ENCODE results near the gene PHACTR3. TPM values are rescaled to one million over a fixed set of nuclear protein-coding genes. Genes with fewer than 3 reads are reported as not detected.

The PHACTR3 gene
- total RNA-seq, 4 donors from 2014 or later = 0.26 to 3.2 (median 0.57) TPM

DNA sequence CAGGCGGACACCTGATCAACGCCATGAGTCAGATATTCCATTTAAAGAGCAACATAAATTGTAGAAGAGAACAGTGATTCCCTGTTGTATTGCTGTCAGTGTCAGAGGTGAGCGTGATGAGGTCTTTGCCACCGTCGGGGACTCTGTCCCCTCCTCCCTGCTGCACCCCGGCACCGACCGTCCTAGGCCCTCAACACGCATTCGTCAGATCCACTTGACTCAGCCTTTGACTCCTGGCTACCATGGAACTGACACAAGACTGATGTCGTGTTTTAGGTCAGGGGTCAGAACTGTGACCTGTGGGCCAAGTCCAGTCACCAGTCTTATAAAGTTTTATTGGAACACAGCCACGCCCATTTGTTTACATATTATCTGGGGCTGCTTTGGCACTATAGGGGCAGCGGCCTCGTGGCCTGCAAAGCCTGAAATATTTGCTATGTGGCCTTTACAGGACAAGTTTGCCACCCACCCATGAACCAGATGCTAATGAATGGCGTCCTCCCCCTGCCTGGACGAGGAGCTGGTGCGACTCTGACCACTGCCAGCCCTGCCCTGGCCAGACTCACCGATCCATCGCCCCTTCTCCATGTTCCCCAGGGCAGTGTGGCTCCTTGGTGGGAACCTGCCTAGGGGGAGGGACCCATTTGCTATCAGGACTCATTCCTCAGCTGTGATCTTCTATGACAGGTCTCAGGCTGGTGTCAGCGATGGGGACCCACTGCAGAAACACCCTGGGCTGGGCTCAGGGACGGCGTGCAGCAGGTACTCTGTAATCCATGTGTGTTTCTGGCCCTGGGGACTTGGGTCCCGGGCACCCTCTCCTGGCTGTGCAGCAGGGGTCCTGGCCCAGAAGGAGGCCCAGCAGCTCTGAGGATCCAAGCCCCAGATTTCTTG is 37.5 kb upstream of the PHACTR3 start:
- Histone ChIP-seq H3K27me3 (no peaks in the 10 kb centered on the region), H3K36me3 (no peaks in the 10 kb centered on the region), H3K27ac (no peak overlapping the region), H3K4me3 (no peak overlapping the region), H3K4me1 (no peaks in the 10 kb centered on the region), H3K9me3 (no peaks in the 10 kb centered on the region)
- no peak for TF ChIP-seq POLR2A (IDR thresholded peaks at IDR 0.05)
- TF ChIP-seq, protein P1, sequence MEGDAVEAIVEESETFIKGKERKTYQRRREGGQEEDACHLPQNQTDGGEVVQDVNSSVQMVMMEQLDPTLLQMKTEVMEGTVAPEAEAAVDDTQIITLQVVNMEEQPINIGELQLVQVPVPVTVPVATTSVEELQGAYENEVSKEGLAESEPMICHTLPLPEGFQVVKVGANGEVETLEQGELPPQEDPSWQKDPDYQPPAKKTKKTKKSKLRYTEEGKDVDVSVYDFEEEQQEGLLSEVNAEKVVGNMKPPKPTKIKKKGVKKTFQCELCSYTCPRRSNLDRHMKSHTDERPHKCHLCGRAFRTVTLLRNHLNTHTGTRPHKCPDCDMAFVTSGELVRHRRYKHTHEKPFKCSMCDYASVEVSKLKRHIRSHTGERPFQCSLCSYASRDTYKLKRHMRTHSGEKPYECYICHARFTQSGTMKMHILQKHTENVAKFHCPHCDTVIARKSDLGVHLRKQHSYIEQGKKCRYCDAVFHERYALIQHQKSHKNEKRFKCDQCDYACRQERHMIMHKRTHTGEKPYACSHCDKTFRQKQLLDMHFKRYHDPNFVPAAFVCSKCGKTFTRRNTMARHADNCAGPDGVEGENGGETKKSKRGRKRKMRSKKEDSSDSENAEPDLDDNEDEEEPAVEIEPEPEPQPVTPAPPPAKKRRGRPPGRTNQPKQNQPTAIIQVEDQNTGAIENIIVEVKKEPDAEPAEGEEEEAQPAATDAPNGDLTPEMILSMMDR (IDR thresholded peaks at IDR 0.05) = no peak
- no peak for DNase-seq
- intact Hi-C loops (cut with DNase I; ENCODE audit: low total_unique reads) = no loop called here

DNA sequence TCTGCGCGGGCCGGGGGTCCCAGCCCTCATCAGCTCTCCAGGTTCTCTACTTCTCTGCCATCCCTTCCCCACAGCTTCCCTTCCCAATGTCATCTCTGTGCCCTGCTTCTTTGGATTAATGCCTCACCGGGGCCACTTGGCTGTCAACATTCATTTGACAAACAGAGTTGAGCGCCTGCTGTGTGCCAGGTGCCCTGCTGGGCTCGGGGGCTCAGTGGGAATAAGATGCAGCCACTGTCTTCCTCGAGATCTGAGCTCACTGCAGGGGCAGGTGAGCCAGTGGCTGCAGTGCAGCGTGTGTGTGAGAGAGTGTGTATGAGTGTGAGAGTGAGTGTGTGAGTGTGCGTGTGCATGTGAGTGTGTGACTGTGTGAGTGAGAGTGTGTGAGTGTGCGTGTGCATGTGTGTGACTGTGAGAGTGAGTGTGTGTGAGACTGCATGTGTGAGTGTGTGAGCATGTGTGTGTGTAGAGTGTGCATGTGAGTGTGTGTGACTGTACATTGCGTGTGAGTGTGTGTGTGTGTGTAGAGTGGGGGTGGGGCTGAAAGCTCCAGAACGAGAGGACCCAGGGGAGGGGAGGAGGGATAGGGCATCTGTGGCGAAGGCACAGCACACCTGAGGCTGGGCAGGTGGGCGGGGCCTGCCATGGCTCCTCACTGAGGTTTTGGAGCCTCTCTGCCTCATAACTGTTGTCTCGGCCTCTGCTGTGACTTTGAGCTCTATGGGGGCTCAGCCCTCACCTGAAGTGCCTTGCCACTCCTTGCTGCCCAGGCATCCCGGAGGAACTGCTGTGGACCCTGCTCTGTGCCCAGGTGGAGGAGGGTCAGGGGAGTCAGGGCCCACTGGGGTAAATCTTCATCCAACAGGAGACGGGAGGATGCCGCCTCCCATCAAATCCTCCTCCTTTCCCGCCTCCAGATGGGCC is 36.5 kb upstream of the PHACTR3 start:
- DNase-seq = no peak
- intact Hi-C loops (cut with DNase I; ENCODE audit: low total_unique reads) = no loop called here
- Histone ChIP-seq H3K9me3 (no peaks in the 10 kb centered on the region), H3K27me3 (no peaks in the 10 kb centered on the region), H3K27ac (no peak overlapping the region), H3K4me1 (no peaks in the 10 kb centered on the region), H3K36me3 (no peaks in the 10 kb centered on the region), H3K4me3 (no peak overlapping the region)
- TF ChIP-seq POLR2A (IDR thresholded peaks at IDR 0.05) = no peak
- TF ChIP-seq, protein P1 (IDR thresholded peaks at IDR 0.05) = no peak

DNA sequence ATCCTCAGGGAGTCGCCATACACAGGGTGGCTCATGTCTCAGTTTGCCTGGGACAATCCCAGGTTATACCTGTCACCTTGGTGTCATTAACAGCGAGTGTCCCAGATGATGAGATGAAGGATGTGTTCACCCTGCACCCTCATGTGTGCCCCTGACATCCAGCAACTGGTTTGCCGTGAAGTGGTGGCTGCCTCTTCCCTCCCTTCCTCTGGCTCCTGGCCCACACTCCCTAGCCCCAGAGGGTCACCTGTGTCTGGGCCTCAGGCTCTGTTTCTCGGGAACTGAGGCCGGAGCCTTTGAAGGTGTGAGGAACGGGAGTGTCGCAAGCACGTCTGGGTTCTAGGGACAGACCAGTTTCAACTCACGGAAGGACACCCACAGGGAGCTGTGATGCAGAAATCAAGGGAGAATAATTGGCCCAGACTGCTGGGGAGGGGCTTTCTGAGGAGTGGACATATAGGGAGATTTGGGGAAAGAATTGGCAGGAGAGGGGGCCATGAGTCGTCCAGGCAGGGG is 35.8 kb upstream of the PHACTR3 start:
- no peaks in the 10 kb centered on the region for H3K4me1 ChIP-seq
- no peak overlapping the region for H3K27ac ChIP-seq
- no peaks in the 10 kb centered on the region for H3K27me3 ChIP-seq
- DNase-seq = no peak
- TF ChIP-seq, protein P1 (IDR thresholded peaks at IDR 0.05) = no peak
- TF ChIP-seq POLR2A (IDR thresholded peaks at IDR 0.05) = no peak
- no peaks in the 10 kb centered on the region for H3K36me3 ChIP-seq
- H3K4me3 ChIP-seq = no peak overlapping the region
- H3K9me3 ChIP-seq = no peaks in the 10 kb centered on the region
- intact Hi-C loops (cut with DNase I; ENCODE audit: low total_unique reads) = no loop called here

DNA sequence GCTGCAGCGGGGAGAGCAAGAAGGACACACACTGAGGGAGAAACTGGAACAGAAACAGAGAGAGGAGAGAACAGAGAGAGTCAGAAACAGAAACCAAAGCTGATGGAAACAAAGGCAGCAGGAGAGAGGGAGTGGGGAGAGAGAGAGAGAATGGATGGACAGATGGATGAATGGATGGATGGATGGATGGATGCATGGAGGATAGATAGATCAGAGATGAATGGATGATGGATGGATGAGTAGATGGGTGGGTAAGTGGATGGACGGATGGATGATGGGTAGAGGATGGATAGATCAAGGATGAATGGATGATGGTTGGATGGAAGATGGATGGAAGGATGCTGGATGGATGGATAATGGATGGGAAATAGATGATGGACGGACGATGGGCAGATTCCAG is 35.0 kb upstream of the PHACTR3 start:
- no peaks in the 10 kb centered on the region for H3K9me3 ChIP-seq
- H3K27me3 ChIP-seq = no peaks in the 10 kb centered on the region
- no peaks in the 10 kb centered on the region for H3K4me1 ChIP-seq
- no peaks in the 10 kb centered on the region for H3K36me3 ChIP-seq
- no peak for DNase-seq
- no peak overlapping the region for H3K4me3 ChIP-seq
- TF ChIP-seq, protein P1 (IDR thresholded peaks at IDR 0.05) = no peak
- TF ChIP-seq POLR2A (IDR thresholded peaks at IDR 0.05) = no peak
- intact Hi-C loops (cut with DNase I; ENCODE audit: low total_unique reads) = no loop called here
- H3K27ac ChIP-seq = no peak overlapping the region
